Measurements from ENCODE around the gene MAGI2. TPM values are rescaled to one million over a fixed set of nuclear protein-coding genes. Genes with fewer than 3 reads are reported as not detected.

MAGI2 gene
- total RNA-seq, 1 donor from 2014 or later = 51.3 TPM

DNA sequence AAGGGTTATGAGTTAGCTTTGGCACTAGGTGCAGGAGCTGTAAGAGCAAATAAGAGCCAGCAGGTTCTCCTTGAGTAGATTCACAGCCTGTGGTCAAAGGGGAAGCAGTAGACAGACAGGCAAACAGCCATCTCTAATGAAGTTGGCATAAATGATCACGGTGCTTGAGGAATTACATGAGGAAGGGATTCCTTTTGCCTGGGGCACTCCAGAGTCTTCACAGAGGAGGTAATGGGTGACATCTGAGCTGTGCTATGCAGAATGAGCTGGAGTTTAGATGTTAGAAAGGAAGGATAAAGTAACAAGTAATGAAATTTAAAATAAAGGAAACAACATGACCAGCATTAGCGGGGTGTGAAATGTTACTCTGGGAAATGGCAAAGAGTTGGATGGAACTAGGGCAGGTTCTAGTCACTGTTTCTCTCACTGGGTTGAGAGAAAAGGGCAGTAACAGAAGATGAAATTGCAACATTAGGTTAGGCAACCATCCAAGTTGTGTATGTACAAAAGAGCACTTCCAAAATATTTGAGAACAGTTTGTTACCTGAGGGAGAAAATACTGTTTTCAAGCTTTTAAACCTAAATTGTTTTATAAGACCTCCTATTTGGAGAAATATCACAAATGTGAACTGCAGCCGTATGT is 1041.1 kb downstream of the MAGI2 start:
- ATAC-seq = no peak
- intact Hi-C loops (cut with DNase I) = no loop called here

DNA sequence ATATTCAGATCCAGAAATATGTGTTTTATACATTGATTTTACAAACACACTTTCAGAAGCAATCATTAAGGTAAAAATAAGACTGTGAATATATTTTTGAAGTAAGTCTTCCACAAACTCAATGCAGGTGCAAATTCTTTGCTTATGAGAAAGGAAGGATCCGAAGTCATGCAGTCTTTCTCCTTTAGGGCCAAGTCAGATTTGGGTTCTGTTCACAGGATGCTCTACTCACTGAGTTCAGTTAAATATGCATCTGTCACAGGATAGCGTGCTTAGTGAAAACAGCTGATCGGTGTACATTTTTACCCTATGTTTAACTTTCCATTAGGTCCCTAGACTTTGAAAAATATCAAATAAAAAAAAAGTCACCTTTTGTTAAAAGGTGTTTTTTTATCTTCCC is 1046.4 kb downstream of the MAGI2 start:
- ATAC-seq (no peak), DNase-seq (ENCODE audit: low spot score) (no peak)
- intact Hi-C loops (cut with DNase I) = no loop called here

More for the DNA sequence above, 1041.1 kb downstream of the MAGI2 start:
- no peak for DNase-seq (ENCODE audit: low spot score)

DNA sequence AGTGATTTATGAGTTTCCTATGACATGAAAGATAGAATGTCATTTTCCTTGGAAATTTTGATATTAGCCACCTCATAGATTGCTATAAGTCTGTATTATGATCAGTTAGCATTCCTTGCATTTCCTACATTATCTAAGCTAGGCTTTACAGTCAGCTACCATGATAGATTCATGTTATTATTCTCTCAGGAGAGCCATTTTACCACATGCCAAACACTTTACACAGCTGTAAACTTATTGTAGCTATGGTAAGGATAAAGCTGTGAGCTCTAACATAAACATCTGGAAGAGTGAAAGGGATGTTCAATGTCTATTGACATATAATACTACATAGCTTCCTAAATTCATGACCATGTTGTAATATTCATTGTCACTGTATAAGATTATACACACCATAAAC is 1046.9 kb downstream of the MAGI2 start:
- DNase-seq (ENCODE audit: low spot score) = no peak
- ATAC-seq = no peak
- intact Hi-C loops (cut with DNase I) = no loop called here

DNA sequence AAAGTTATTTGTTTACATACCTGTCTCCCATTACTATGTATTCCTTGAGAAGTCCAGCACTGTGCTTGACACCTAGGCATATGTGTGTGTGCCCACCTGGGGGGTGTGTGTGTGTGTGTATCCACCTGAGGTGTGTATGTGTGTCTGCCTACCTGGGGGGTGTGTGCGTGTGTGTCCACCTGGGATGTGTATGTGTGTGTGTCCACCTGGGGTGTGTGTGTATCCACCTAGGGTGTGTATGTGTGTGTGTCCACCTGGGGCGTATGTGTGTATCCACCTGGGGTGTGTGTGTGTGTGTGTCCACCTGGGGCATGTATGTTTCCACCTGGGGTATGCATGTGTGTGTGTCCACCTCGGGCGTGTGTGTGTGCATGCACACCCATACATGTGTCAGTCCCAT is 1051.4 kb downstream of the MAGI2 start:
- no peak for ATAC-seq
- DNase-seq (ENCODE audit: low spot score) = no peak
- intact Hi-C loops (cut with DNase I) = no loop called here

DNA sequence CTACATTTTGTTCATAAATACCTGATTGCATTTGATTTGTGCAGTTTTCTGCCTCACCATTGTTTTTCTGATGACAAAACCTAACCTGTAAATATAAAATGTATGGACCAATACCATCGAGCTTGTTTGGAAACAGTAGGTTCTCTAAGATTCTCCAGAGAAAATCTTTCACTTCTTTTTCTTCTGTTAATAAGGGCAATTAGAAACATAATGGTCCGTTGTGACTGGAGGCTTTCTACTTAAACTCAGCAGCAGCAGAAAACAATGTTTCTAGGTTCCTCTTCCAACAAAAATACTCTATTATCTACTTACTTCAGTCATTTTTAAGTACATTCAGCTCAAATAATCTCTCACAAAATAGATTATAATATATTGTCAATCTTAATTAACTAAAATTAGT is 1053.4 kb downstream of the MAGI2 start:
- DNase-seq (ENCODE audit: low spot score) (no peak), ATAC-seq (no peak)
- intact Hi-C loops (cut with DNase I) = no loop called here

DNA sequence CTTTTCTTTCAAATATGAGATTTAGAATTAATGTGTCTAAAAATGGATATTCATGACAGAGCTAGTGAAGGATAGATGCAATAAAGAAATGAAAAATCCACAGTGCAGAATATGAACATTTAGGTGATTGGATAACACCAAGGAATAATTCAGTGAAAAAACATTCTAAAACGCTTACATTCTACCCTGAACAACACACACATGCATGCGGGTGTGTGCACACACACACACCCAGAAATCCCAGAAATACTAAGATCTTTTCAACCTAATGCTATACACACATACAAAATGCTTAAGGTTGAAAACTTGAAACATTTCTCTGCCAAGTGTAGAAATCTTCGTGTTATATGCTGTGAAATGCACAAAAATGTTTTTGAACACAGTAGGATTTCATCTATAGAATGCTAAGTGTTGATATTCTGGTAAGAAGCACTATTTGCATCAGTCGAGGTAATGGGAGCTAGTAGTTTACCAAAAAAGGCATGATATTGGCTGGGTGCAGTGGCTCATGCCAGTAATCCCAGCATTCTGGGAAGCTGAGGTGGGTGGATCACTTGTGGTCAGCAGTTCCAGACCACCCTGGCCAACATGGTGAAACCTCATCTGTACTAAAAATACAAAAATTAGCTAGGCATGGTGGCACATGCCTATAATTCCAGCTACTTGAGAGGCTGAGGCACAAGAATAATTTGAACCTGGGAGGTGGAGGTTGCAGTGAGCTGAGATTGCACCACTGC is 1054.3 kb downstream of the MAGI2 start:
- DNase-seq (ENCODE audit: low spot score) = no peak
- ATAC-seq = no peak
- intact Hi-C loops (cut with DNase I) = no loop called here

DNA sequence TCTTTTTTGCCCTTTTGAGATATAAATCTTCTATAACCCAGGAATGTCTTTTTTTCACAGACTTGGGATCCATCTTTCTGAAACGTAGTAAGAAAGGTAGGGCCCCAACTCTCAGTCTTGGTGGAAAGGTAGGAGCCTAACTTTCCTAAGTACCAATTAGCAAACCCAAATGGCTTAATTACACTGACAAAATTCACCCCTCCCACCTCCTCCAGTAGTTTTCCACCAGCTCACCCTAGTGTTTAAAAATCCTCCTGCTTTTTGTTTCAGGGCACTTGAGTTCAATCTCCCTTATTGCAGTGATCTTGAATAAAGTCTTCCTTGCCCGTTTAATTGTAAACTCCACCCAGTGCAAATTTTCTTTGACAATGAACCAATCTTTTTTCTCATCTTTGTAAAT is 1054.9 kb downstream of the MAGI2 start:
- intact Hi-C loops (cut with DNase I) = no loop called here
- DNase-seq (ENCODE audit: low spot score) (no peak), ATAC-seq (no peak)

DNA sequence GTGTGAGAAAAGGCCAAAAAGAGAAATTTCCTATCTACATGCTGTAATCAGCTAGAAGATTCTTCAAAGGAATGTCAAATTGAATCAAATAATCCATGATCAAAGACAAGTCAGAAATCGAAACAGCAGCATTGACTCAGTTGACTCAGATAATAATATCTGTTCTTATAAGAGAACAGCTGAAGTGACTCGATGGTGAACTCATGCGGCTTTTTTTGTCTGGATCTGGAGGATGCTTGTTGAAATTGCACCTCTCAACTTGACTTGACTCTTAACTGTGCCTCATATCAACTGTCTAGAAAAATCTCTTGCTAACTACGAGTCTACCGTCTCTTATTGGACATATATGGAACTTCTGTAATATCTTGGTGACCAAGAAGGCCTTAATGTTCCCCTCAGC is 1055.4 kb downstream of the MAGI2 start:
- no peak for ATAC-seq
- intact Hi-C loops (cut with DNase I) = no loop called here
- DNase-seq (ENCODE audit: low spot score) = no peak

DNA sequence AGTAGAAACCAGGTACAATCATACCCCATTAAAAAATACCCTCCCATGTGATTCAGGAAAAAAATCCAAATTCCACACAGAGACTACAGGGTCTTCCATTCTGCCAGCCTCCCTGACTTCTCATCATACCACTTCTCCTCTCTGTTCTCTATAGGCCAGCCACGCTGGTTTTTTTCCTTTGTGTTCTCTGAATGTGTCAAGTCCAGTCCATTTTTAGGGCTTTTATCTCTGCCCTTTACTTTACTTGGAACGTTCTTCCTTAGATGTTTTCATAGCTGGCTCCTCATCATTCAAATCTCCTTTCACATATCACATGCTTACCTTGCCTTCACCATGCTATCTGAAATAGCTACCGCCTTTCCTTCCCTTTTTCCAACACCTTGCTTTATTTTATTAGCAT is 1057.3 kb downstream of the MAGI2 start:
- ATAC-seq (no peak), DNase-seq (ENCODE audit: low spot score) (no peak)
- intact Hi-C loops (cut with DNase I) = no loop called here

DNA sequence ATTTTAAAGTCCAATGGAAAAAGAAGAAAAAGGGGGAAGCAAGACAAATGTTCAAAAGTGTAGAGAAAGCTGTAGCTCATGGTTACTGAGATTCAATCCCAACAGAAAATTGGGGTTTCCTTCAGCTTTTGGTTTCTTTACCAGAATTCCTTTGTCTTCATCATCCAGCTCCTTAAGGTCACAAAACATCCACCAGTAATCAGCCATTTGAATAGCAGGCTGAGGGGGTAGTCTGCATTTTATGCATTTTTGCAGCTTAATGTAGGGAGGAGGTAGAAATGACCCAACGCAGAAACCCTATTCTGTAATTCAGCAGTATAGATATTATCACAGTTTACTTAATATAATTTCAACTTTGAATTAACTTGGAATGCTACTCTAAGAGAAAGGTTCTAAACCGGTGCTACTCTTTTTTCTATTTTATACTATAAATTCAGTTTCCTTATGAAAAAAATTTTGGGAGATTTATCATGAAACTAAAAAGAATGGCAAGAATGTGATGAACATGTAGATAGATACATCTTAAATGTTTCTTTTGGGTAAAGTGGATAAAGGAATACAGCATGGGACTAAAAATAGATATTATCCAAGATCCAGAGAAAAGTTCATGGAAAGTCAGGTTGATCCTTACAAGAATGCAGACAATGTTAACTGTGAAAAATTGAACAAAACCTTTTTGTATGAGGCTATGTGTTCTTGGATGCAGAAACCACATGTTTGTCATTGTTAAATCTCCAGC is 1058.0 kb downstream of the MAGI2 start:
- no peak for ATAC-seq
- intact Hi-C loops (cut with DNase I) = no loop called here

DNA sequence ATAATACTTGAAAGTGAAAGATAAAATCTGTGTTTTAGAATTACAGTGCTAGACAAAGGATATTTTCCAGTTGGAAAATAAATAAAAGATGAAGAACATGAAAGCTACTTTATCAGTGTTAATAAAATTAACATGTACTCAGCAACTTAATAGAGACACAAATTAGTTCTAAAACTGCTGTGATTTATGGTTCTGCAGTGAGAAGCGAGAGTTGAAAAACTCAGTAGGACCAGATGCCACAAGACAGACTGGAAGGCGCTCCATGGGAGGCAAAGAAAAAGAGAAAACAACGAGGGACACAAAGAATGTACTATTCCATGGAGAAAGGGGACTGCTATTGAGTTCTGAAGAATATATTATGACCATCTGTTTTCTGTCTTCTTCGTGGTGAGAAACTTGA is 1064.4 kb downstream of the MAGI2 start:
- ATAC-seq (no peak), DNase-seq (ENCODE audit: low spot score) (no peak)
- intact Hi-C loops (cut with DNase I) = no loop called here

More for the DNA sequence above, 1058.0 kb downstream of the MAGI2 start:
- no peak for DNase-seq (ENCODE audit: low spot score)

DNA sequence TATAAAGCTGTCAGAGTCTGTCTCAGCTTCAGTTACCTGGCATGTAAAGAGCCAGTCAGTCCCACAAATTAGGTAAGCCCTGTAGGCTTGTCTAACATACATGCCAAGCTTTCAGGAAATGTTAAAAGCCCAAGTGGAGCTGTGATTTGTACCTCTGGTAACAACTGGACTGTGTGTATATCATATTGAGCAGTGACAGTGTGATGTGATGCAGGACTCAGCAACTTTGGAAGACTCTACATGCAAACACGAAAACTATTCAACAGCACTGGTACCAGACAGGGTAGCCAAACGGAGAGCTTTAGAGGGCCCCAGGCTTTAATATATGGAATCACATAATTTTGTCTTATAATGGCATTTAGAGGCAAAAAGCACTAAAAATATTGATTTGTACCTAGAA is 1066.9 kb downstream of the MAGI2 start:
- intact Hi-C loops (cut with DNase I) = no loop called here
- DNase-seq (ENCODE audit: low spot score) = no peak
- no peak for ATAC-seq

DNA sequence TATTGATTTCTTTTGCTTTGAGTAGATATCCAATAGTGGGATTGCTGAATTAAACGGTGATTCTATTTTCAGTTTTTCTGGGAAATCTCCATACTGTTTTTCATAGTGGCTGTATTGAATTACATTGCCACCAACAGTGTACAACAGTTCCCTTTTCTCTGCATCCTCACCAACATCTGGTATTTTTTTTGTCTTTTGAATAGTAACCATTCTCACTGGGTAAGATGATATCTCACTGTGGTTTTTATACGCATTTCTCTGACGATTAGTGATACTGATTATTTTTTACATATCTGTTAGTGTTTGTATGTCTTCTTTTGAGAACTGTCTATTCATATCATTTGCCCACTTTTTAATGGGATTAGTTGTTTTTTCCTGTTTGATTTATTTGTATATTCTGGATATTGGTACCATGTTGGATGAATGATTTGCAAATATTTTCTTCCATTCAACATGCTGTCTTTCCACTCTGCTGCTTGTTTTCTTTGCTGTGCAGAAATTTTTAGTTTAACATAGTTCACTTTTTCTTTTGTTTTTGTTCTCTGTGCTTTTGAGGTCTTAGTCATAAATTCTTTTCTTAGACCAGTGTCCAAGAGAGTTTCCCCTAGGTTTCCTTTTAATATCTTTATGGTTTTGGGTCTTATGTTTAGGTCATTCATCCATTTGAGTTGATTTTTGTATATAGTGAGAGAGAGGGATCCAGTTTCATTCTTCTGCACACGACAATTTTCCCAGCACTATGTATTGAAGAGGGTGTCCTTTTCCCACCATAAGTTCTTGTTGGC is 1070.2 kb downstream of the MAGI2 start:
- intact Hi-C loops (cut with DNase I) = no loop called here
- DNase-seq (ENCODE audit: low spot score) (no peak), ATAC-seq (no peak)

DNA sequence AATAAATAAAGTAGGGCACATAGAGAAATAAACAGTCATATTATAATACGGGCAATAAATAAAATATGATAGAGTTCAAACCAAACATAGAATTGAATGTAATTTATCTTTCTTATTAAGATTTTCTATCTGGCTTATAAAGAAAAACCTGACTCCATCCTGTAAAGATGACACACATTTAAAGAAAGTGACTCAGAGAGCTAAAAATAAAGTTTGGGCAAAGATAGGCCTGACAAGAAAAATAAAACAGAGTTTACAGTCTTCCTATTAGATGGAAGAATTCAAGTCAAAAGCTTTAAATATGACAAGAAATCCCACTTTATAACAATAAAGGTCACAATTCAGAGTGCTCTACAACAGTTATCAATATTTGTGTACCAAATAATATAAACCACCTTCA is 1074.3 kb downstream of the MAGI2 start:
- ATAC-seq (no peak), DNase-seq (ENCODE audit: low spot score) (no peak)
- intact Hi-C loops (cut with DNase I) = no loop called here

DNA sequence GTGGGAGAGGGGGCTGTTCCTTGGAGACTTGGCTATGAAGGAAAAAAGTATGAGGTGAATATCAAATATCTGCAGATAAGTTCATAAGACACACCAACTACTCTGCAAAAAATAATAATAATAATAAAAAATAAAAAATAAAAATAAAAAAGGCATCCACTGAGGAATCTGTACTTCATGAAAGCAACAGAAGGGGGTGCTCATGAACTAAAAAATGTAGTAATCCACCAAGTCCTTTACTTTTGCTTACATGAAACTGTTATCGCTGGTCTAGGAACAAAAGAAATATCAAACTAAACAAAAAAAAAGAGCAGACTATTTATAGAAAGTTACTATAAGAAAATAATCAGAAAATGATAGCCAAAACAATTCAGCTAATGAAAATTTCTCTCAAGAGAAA is 1075.9 kb downstream of the MAGI2 start:
- ATAC-seq = no peak
- intact Hi-C loops (cut with DNase I) = no loop called here
- DNase-seq (ENCODE audit: low spot score) = no peak

DNA sequence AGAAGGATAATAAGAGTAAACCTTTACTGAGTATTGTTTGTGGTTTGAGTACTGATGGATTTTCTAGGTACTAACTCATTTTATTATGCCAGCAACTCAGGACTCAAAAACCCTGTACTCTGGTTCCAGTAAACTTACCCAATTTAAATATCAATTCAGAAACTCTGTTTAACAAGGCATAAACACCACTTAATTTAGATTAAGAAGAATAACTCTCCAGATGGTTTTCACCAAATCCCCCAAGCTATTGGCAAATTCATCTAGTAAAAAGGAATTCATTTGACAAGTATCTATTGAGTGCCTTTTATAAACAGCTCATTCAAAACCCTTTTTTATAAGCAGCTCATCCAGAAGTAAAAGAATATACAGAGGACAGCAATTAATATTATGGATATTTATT is 1082.5 kb downstream of the MAGI2 start:
- no peak for ATAC-seq
- intact Hi-C loops (cut with DNase I) = no loop called here

DNA sequence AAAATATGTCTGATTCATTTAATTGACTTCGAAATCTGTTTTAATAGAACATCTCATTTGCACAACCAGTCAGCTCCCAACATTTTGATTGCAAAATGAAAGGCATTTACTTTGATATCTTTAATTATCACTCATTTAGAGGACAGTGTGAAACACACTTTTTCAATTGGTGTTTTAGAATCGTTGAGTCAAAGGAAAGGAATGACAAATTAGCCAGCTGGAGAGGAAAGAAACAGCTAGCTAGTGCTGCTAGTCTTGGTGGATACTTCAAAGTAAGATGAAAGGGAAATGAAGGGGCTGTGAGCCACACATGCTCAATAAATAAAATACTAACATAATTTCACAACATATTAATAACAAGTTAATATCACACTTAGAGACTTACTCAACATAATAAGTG is 1084.7 kb downstream of the MAGI2 start:
- ATAC-seq = no peak
- DNase-seq (ENCODE audit: low spot score) = no peak
- intact Hi-C loops (cut with DNase I) = no loop called here

More for the DNA sequence above, 1082.5 kb downstream of the MAGI2 start:
- DNase-seq (ENCODE audit: low spot score) = no peak

DNA sequence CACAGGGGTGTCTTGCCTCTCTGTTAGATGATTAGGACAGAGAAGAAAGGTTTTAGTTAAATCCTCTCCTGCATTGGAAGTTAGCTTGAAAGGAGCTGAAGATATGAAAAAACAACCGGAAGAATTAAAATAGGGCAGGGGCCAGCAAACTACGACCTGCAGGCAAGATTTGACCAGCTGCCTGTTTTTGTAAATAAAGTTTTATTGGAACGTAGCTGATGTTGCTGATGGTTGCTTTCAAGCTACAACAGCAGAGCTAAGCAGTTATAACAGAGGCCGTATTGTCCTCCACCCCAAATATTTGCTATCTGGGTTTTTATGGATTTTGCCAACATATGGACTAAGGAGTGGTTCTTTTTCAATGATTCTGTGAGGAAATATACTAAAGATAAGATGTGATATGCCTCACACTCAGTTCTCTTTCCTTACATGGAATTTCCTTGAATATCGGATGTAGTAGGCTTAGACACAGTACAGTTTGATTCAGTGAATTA is 1086.1 kb downstream of the MAGI2 start:
- DNase-seq (ENCODE audit: low spot score) (no peak), ATAC-seq (no peak)
- intact Hi-C loops (cut with DNase I) = no loop called here

DNA sequence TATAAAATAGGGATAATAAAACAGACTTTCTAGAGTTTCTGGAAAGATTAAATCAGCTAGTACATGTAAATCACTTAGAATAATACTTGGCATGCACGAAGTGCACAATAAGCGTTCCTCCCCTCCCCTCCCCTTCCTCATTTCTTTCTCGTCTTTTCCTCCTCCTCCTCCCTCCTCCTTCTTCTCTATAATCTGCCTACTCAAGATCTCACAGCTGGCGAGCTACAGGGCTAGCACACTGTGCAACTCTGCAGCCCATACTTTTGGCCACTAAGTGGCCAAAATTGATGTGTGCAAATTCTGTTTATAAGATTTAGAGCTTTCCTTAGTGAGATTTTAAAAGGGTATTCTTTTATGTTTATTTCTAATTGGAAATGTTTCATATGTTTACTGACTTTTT is 1089.6 kb downstream of the MAGI2 start:
- intact Hi-C loops (cut with DNase I) = no loop called here
- DNase-seq (ENCODE audit: low spot score) = no peak
- no peak for ATAC-seq
